Activated CD8-positive, alpha-beta memory T cell treated with anti-CD3 and anti-CD28 coated beads, Interleukin-2, amount 10 ng/mL, durations not matched to agents 7 days and 5 days (primary cell): ENCODE results near the gene MVB12B. TPM values are rescaled to one million over a fixed set of nuclear protein-coding genes. Genes with fewer than 3 reads are reported as not detected.

Experiments
- ATAC-seq: fragments of 150-1000 bp; cut with Tn5 transposase; one replicate; pipeline ENCODE4 v1.10.0; 2021; ENCODE audit warnings: moderate library complexity
- CTCF ChIA-PET: fragments of 350-600 bp; sonication (Branson Sonifier 250); formaldehyde crosslinking; loops from one replicate; lab custom pipeline; 2021; ENCODE audit warnings: antibody characterized with exemption; lab: Charles Lee
- DNase-seq: peaks from one replicate; pipeline ENCODE4 v3.0.0-alpha.2; 2020
- H3K27ac Mint-ChIP-seq: one replicate; pipeline ENCODE4 v1.8.0; 2021; ENCODE audit warnings: mild to moderate bottlenecking, mixed read lengths
- H3K27me3 Mint-ChIP-seq: one replicate; pipeline ENCODE4 v1.8.0; 2021; ENCODE audit warnings: mixed read lengths
- H3K36me3 Mint-ChIP-seq: one replicate; pipeline ENCODE4 v1.8.0; 2021; ENCODE audit warnings: mild to moderate bottlenecking, mixed read lengths
- H3K4me1 Mint-ChIP-seq: one replicate; pipeline ENCODE4 v1.8.0; 2021; ENCODE audit warnings: mixed read lengths
- H3K4me3 Mint-ChIP-seq: one replicate; pipeline ENCODE4 v1.8.0; 2021; ENCODE audit warnings: mild to moderate bottlenecking, moderate library complexity, mixed read lengths
- H3K9me3 Mint-ChIP-seq: one replicate; pipeline ENCODE4 v1.8.0; 2022; ENCODE audit warnings: low read depth, mixed read lengths
- total RNA-seq, 2 experiments: library from RNA; stranded (reverse); gene quantifications; one replicate each; pipeline ENCODE4 v1.2.3, GENCODE V29; 2021

MVB12B gene
- total RNA-seq, 2 experiments from 2014 or later = 39.2 to 57.0 TPM

DNA sequence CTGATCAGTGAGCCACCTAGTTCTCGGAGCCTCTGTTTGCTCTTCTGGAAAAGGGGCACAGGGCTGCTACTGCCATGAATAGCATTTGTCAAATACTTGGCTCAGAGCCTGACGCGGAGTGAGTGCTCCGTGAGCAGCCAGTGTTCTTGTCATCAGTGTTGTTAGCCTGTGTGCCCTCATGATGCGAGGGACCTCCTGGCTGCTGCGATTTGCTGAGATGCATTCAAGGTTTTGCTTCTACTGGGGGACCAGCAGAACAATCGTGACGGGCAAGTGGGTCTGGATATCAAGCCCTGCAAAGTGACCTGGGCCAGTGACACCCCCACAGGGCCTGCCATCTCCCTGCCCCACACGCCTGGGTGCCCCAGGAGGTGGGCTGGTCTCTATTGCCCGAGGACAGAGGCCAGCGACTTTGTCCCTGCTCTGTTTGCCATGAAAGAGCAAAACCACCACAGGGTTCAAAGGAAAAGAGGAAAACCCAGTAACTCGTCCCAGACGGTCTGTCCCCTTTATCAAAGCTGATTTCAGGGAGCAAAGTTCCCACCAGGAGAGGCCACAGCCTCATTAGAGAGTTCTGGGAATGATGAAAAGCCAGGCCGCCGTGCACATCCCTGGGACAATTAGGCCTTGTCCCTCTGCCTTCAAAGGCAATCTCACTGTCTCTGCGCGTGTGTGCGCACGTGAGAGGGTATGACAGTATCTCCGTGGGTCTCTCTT lies 200.6 kb downstream of the MVB12B start:
- Mint-ChIP-seq H3K27ac (no peak overlapping the region), H3K4me1 (peaks cover 24% of the 10 kb centered on the region), H3K36me3 (no peaks in the 10 kb centered on the region), H3K9me3 (no peaks in the 10 kb centered on the region), H3K27me3 (peaks cover 47% of the 10 kb centered on the region), H3K4me3 (no peak overlapping the region)
- DNase-seq (no peak), ATAC-seq (no peak)
- CTCF ChIA-PET = interaction anchor here (0.9 to 5.6 kb wide), 4 partner anchors 9 to 31 kb away, joined by 4 to 42 read pairs (median 4); no protein-coding TSS in a partner anchor

DNA sequence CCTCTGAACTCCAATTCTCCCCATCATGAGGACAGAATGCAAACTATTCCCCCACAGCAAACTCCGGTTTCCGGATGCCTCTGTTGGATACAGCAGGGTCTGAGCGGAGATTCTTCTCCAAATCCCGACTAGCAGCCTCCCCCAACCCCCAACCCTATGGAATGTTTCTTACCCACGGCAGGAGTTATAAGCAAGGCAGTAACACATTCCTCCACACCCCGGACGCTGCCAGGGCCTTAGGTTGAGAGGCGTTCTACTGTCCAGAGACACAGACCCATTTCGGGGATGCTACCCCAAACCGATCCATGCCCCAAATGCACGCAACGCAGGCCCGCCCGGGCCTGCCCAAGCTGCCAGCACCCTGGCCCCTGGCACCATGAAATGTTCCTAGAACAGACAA lies 201.5 kb downstream of the MVB12B start:
- Mint-ChIP-seq H3K9me3 (no peaks in the 10 kb centered on the region), H3K4me3 (no peak overlapping the region), H3K36me3 (no peaks in the 10 kb centered on the region), H3K4me1 (peaks cover 16% of the 10 kb centered on the region), H3K27ac (no peak overlapping the region), H3K27me3 (peaks cover 47% of the 10 kb centered on the region)
- DNase-seq = no peak
- CTCF ChIA-PET = interaction anchor here (1.4 to 1.9 kb wide), 2 partner anchors 22 to 30 kb away, joined by 4 to 5 read pairs; no protein-coding TSS in a partner anchor
- ATAC-seq = no peak

DNA sequence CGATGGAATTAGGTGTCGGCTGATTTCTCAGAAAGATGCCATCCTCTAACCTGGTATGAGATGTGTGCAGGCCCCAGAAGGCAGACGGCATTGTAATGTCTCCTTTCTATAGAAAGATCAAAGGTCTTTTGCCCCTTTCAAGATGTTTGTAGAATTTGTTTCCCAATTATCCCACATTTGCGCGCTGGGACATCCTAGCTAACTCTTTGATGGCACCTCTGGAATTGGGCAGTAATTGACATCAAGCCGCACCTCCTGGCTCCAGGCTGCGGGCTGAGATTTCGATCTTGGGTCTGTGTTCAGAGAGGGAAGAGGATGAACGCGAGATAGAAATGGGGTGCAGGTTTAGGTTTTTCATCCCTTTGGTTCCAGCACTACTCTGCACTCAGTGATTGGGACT lies 202.3 kb downstream of the MVB12B start:
- Mint-ChIP-seq H3K27me3 (peaks cover 53% of the 10 kb centered on the region), H3K4me1 (peaks cover 8% of the 10 kb centered on the region), H3K4me3 (no peak overlapping the region), H3K36me3 (no peaks in the 10 kb centered on the region), H3K27ac (no peak overlapping the region), H3K9me3 (no peaks in the 10 kb centered on the region)
- CTCF ChIA-PET = no interaction called here
- no peak for ATAC-seq
- DNase-seq = no peak

DNA sequence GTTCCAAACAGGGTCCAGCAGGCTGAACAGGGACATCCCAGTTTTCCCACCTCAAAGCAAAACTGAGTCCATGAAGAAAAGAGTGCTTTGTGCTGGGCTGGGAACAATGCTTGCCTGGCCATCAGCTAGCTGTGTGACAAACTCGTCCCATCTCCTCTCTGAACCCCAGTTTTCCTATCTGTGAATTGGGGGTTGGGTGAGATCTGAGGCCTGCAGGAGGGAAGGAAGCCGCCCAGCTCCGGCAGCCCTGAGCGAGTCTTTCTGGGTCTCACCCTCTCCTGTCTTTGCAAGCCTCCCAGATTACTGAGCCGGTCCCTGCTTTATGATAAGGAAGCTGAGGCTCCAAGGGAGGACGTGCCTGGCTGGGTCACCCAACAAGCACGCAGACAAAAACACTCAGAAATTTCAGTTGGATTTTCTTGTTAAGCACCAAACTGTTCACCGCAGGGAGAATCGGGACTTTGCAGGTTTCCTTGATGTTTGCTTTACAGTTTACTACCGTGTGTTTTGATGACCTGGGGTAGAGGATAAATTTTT lies 204.5 kb downstream of the MVB12B start:
- no peak overlapping the region for H3K4me3 Mint-ChIP-seq
- H3K36me3 Mint-ChIP-seq = no peaks in the 10 kb centered on the region
- H3K9me3 Mint-ChIP-seq = no peaks in the 10 kb centered on the region
- ATAC-seq (no peak), DNase-seq (no peak)
- H3K27me3 Mint-ChIP-seq = peaks cover 49% of the 10 kb centered on the region
- H3K27ac Mint-ChIP-seq = no peak overlapping the region
- CTCF ChIA-PET = interaction anchor here (2.0 to 3.5 kb wide), 2 partner anchors 27 to 32 kb away, joined by 8 to 13 read pairs; no protein-coding TSS in a partner anchor
- H3K4me1 Mint-ChIP-seq = no peaks in the 10 kb centered on the region

DNA sequence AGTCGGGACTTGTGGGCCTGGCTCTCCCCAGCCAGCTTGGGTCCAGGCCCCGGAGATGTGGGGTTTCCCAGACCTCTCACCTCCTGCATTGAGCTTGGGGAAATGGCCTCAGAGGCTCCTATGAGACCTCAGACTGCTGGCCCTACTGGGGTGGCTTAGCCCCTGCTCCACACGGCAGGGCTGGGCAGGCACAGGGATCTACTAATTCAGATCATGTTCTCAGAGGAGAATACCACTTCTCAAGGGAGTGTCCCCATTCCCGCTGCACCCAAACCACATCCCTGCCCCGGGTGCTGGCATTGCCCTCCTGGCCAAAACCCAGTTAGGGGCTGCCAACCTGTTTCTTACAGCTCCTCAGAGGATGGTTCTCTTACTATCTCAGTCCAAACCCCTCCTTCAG lies 205.0 kb downstream of the MVB12B start:
- no peak for ATAC-seq
- H3K4me1 Mint-ChIP-seq = no peaks in the 10 kb centered on the region
- CTCF ChIA-PET = interaction anchor here (2.0 to 3.5 kb wide), 2 partner anchors 27 to 32 kb away, joined by 8 to 13 read pairs; no protein-coding TSS in a partner anchor

DNA sequence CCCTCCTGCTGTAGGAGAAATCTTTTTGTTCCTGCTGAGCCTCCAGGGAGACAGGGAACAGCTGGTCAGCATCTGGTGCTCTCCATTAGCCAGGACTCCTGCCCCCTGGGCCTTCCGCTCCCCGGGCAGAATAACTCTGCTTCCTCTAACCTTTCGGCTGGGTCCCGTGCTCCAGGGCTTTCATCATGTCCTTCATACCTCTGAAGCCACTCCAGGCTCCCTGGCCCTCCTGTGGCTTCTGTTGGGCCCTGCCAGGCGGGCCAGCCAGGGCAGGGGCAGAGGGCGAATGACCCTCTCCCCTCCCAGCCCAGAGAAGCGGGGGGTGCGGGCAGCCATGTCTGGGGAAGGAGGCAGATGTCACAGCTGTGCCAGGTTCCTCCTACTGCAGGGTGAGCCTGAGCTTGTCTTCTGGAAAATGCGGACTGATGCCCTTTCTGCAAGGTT lies 205.4 kb downstream of the MVB12B start:
- CTCF ChIA-PET = interaction anchor here (0.8 to 3.5 kb wide), 3 partner anchors 18 to 33 kb away, joined by 4 to 13 read pairs (median 8); no protein-coding TSS in a partner anchor
- Mint-ChIP-seq H3K27me3 (peaks cover 49% of the 10 kb centered on the region), H3K4me1 (no peaks in the 10 kb centered on the region), H3K4me3 (no peak overlapping the region), H3K27ac (no peak overlapping the region), H3K36me3 (no peaks in the 10 kb centered on the region), H3K9me3 (no peaks in the 10 kb centered on the region)
- DNase-seq (no peak), ATAC-seq (no peak)

More for the DNA sequence above, 205.0 kb downstream of the MVB12B start:
- Mint-ChIP-seq H3K9me3 (no peaks in the 10 kb centered on the region), H3K36me3 (no peaks in the 10 kb centered on the region), H3K27ac (no peak overlapping the region), H3K4me3 (no peak overlapping the region), H3K27me3 (peaks cover 49% of the 10 kb centered on the region)
- DNase-seq = no peak

DNA sequence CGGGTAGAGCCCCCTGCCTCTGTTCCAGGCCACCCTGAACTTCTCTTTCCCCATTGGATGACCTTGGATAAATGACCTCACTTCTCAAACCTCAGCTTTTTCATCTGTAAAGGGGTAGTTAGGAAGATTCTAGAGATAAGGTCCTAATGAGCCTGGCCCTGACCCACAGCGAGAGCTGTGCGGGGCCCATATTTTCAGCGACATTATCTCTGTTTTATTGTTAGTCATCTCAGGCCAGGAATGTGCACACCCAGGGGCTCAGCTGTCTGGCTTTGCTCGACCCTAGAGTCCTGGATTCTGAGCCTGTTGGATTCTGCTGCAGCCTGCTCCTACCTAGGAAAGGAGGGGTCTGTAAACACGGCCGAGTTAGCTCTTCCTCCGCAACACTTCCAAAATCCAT lies 205.9 kb downstream of the MVB12B start:
- CTCF ChIA-PET = interaction anchor here (0.8 to 3.5 kb wide), 3 partner anchors 18 to 33 kb away, joined by 4 to 13 read pairs (median 8); no protein-coding TSS in a partner anchor
- peaks cover 49% of the 10 kb centered on the region for H3K27me3 Mint-ChIP-seq

DNA sequence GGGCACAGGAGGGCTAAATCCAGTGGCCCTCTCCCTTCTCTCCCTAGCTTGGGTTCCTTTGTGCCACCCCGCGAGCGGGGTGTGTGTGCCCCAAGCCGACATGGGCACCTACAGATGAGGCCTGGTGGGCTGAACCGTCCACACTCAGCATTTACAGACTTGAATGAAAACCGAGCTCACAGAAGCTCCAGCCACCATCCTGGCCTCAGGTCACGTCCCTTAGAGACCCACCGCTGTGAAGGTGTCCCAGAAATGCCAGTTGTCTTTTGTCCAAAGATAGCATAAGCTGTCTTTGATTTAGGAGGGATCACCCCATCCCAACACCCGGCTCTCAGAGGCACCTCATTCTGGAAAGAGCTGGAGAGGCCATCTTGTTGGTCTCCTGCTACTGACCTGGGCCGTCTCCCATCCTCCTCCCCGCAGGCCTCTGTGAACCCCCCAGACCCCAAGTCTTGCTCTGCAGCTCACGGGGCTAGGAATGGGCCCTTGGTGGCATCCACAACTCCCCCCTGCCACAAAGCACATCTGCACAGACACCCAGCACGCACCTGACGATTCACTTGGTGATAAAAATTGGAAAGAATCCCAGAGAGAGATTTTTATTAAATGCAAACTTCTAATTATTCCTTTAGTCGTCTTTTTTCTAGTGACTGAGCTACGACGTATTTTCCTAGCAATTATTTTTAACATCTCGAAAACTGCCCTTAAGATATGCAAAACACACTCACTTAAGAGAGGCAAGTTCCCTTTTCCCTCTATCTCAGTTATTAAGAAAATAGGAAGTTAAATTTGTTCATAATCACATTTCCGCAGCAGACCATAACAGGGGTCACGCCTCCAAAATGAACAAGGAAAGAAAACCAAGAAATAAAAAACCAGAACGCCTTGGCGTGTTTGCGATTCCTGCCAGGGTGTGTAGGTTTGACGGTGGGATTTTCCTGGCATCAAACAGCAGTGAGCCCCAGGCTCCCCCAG lies 206.6 kb downstream of the MVB12B start:
- CTCF ChIA-PET = interaction anchor here (0.8 to 3.5 kb wide), 3 partner anchors 18 to 25 kb away, joined by 3 to 13 read pairs (median 4); no protein-coding TSS in a partner anchor
- no peaks in the 10 kb centered on the region for H3K9me3 Mint-ChIP-seq
- ATAC-seq = no peak

More for the DNA sequence above, 205.9 kb downstream of the MVB12B start:
- no peaks in the 10 kb centered on the region for H3K9me3 Mint-ChIP-seq
- H3K4me3 Mint-ChIP-seq = no peak overlapping the region
- no peak for DNase-seq
- H3K27ac Mint-ChIP-seq = no peak overlapping the region
- ATAC-seq = no peak
- no peaks in the 10 kb centered on the region for H3K4me1 Mint-ChIP-seq
- H3K36me3 Mint-ChIP-seq = no peaks in the 10 kb centered on the region

DNA sequence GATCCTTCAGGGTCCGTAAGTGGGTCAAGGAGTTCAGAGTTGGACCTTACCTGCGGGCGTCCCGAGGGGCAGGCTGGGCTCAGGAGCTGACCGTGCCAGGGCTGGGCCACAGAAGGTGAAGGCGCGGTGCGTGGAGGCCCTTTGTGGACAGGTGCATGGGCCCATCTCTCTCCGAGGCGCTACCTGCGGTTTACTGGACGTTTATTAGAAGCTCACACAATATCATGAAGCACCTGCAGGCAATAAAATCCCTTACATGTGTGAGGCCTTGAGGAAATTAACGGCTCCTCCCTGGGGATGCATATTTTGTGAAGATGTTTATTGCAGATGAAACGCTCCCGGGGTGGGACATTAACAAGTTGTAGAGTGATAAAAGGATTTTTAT lies 207.3 kb downstream of the MVB12B start:
- Mint-ChIP-seq H3K27me3 (peaks cover 48% of the 10 kb centered on the region), H3K4me1 (no peaks in the 10 kb centered on the region), H3K36me3 (no peaks in the 10 kb centered on the region), H3K27ac (no peak overlapping the region), H3K4me3 (no peak overlapping the region), H3K9me3 (no peaks in the 10 kb centered on the region)
- no peak for DNase-seq
- ATAC-seq = no peak
- CTCF ChIA-PET = interaction anchor here (0.9 to 3.5 kb wide), 2 partner anchors 19 to 24 kb away, joined by 3 to 13 read pairs; no protein-coding TSS in a partner anchor

More for the DNA sequence above, 206.6 kb downstream of the MVB12B start:
- no peaks in the 10 kb centered on the region for H3K4me1 Mint-ChIP-seq
- no peak for DNase-seq
- no peaks in the 10 kb centered on the region for H3K36me3 Mint-ChIP-seq
- peaks cover 50% of the 10 kb centered on the region for H3K27me3 Mint-ChIP-seq
- H3K27ac Mint-ChIP-seq = no peak overlapping the region
- H3K4me3 Mint-ChIP-seq = no peak overlapping the region

DNA sequence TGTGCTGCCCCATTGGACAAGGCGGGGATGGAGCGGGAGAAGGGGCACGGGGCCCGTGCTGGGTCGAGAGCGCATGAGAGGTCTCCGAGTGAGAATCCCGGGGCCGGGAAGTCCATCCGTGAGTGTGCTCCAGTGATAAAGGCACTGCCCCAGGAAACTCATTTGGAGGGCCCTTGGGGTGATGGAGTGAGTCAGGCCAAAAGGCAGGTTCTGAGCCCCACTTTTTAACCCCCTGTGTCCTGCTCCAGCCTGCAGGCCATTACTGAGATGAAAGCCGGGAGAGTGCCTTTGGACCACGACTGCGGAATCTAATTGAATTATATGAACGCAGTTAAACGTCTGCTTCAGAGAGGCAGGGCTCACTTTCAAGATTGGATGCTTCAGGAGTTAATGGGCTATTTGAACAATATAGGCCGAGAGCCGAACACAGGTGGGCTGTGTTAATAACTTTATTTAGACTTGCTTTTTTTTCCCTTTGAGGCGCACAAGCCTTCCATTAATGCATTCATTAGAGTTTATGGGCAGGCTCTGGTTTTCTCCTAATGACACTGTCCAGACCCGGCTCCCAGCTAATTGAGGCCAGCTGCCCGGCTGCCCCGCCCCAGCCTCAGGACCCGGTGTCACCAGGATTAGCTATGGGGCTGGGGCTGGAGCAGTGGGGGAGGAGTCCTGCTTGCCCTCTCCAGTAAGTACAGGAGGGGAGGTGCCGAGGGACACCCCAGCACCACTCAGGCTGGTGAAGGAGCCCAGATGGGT lies 208.0 kb downstream of the MVB12B start:
- no peak for DNase-seq
- no peak for ATAC-seq
- H3K27ac Mint-ChIP-seq = no peak overlapping the region
- peaks cover 45% of the 10 kb centered on the region for H3K27me3 Mint-ChIP-seq
- H3K9me3 Mint-ChIP-seq = no peaks in the 10 kb centered on the region
- CTCF ChIA-PET = no interaction called here
- no peaks in the 10 kb centered on the region for H3K36me3 Mint-ChIP-seq
- H3K4me3 Mint-ChIP-seq = no peak overlapping the region
- H3K4me1 Mint-ChIP-seq = no peaks in the 10 kb centered on the region

DNA sequence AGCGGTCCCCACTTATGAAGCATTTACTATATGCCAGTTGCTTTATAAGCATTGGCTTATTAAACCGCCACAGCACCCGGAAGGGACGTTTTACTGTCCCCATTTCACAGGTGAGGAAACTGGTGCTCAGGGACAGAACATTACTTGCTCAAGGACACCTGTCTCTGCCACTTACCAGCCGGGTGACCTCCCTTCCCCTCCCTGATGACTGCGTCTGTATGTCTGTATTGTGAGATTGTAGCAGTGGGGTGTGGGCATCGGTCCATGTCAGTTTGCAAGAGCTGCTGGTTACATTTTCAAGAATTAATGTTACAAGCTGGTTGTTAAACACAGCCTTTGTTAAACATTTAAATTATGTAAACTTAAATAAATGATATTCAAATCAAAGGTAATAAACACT lies 209.5 kb downstream of the MVB12B start:
- H3K4me3 Mint-ChIP-seq = no peak overlapping the region
- no peaks in the 10 kb centered on the region for H3K9me3 Mint-ChIP-seq
- CTCF ChIA-PET = interaction anchor here (1.7 kb wide), 1 partner anchor 22 kb away, joined by 9 read pairs; no protein-coding TSS in a partner anchor
- no peaks in the 10 kb centered on the region for H3K4me1 Mint-ChIP-seq
- ATAC-seq (no peak), DNase-seq (no peak)
- H3K27ac Mint-ChIP-seq = no peak overlapping the region
- H3K27me3 Mint-ChIP-seq = peaks cover 41% of the 10 kb centered on the region
- no peaks in the 10 kb centered on the region for H3K36me3 Mint-ChIP-seq

DNA sequence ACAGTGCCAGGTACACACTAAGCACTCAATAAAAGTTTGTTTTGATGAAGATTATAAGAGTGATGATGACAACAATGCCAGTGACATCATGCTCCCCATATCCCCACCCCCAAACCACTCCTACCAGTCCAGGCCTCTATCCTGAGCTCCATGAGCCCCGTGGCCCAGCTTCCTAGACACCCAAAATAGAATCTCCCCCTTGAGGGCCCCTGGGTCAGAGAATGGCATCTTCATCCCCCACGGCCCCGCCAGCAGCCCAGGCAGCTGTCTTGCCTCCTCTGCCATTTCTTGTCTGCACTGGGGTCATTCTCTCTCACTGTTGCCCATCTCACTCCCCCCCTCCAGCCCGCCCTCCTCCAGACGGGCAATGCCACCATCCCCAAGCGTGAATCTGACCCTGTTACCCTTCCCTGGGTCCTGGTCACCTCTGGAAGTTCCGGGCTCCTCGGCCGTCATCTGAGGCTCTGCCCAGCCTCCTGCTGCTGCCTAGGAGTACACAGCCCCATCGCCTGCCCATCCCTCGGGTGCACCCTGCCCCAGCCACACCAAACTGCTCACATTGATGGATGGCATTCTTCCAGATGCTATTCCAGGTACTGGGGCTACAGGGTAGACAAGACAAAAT lies 210.3 kb downstream of the MVB12B start:
- no peak for ATAC-seq
- Mint-ChIP-seq H3K27ac (no peak overlapping the region), H3K4me3 (no peak overlapping the region), H3K36me3 (no peaks in the 10 kb centered on the region), H3K4me1 (no peaks in the 10 kb centered on the region), H3K27me3 (peaks cover 33% of the 10 kb centered on the region), H3K9me3 (no peaks in the 10 kb centered on the region)
- no peak for DNase-seq
- CTCF ChIA-PET = interaction anchor here (1.1 to 1.7 kb wide), 2 partner anchors 21 to 38 kb away, joined by 3 to 9 read pairs; no protein-coding TSS in a partner anchor
